ENCODE results near the gene SSR4. TPM values are rescaled to one million over a fixed set of nuclear protein-coding genes. Genes with fewer than 3 reads are reported as not detected.

Gene SSR4
- total RNA-seq, 1 donor from 2014 or later, result 183 TPM

DNA sequence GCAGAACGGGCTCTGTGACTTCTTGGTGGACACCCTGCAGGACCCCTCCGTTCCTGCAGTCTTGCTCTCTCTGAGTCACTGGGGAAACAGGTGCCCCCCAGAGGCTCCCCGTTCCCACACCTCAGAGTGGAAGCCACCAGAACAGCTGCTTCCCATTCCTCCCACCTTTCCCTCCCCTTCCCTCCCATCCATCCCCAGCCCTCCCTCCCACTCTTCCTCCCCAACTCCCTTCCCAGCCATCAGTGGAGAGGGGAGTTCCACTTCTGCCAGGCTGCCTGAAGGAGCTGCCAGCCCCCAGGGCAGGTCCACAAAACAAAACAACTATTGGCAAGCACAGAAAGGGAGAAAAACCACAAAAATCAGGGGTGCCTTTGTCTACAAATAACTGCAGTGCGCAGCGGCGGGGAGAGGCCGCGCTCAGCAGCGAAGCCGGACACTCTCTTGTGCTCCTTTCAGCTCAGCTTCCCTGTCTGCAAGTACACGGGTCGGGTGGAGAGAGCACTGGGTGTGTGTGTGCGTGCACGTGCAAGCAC, 8.1 kb downstream of the SSR4 start:
- peak overlapping the region; percentile 47 for H3K4me3 Mint-ChIP-seq

DNA sequence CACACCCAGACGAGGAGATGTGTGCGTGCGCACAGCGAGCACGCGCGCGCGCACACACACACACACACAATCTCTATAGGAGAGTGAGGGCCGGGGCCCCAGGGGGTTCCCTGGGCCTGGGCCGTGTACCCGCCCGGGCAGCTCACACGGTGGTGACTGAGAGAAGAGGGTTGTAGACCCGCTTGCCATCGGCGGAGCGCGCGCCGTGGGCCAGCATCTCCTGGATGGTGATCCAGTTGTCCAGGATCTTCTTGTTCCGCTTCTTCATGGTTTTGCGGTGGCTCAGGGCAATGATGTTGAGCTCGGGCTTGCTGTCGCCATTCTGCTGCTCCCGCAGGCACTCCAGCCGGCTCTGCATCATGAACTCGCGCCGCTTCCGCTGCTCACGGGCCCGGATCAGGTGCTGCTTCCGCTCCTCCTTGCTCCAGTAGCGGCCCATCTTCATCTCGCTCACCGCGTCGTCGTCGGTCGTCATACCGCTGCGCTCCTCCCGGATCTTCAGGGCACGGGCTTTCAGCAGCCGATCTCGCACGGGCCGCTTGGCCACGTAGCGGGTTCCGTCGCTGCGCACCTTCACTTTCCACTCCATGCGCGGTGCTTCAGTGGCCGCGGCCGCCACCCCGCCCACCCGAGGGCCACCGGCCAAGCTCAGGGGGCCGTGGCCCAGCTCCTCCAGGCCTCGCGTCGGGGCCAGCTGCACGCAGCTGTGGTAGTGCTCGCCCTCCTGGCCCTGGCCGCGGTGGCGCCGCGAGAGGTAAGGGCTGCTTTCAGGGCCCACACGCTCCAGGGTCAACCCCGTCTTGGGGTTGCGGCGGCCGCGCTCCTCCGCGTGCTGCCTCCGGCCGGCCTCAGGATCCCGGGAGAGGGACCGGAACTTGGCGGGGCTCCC, 9.0 kb downstream of the SSR4 start:
- H3K27ac Mint-ChIP-seq (ENCODE audit: unreplicated experiment), result no peak overlapping the region
- no peaks in the 10 kb centered on the region for H3K36me3 Mint-ChIP-seq (ENCODE audit: low read depth)
- no peak overlapping the region for H3K4me3 Mint-ChIP-seq
- no peaks in the 10 kb centered on the region for H3K9me3 Mint-ChIP-seq
- H3K4me1 Mint-ChIP-seq, result peaks cover 13% of the 10 kb centered on the region
- DNase-seq (ENCODE audit: low read depth, low spot score), result no peak
- H3K27me3 Mint-ChIP-seq (ENCODE audit: low read depth), result no peaks in the 10 kb centered on the region
- TF ChIP-seq, protein P1, sequence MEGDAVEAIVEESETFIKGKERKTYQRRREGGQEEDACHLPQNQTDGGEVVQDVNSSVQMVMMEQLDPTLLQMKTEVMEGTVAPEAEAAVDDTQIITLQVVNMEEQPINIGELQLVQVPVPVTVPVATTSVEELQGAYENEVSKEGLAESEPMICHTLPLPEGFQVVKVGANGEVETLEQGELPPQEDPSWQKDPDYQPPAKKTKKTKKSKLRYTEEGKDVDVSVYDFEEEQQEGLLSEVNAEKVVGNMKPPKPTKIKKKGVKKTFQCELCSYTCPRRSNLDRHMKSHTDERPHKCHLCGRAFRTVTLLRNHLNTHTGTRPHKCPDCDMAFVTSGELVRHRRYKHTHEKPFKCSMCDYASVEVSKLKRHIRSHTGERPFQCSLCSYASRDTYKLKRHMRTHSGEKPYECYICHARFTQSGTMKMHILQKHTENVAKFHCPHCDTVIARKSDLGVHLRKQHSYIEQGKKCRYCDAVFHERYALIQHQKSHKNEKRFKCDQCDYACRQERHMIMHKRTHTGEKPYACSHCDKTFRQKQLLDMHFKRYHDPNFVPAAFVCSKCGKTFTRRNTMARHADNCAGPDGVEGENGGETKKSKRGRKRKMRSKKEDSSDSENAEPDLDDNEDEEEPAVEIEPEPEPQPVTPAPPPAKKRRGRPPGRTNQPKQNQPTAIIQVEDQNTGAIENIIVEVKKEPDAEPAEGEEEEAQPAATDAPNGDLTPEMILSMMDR (conservative IDR thresholded peaks at IDR 0.05), result no peak

More for the DNA sequence above, 8.1 kb downstream of the SSR4 start:
- H3K36me3 Mint-ChIP-seq (ENCODE audit: low read depth), result no peaks in the 10 kb centered on the region
- peak overlapping the region; percentile 50 for H3K27ac Mint-ChIP-seq (ENCODE audit: unreplicated experiment)
- H3K9me3 Mint-ChIP-seq, result no peaks in the 10 kb centered on the region
- peaks cover 13% of the 10 kb centered on the region for H3K4me1 Mint-ChIP-seq
- H3K27me3 Mint-ChIP-seq (ENCODE audit: low read depth), result no peaks in the 10 kb centered on the region
- TF ChIP-seq, protein P1 (conservative IDR thresholded peaks at IDR 0.05), result no peak
- no peak for DNase-seq (ENCODE audit: low read depth, low spot score)

DNA sequence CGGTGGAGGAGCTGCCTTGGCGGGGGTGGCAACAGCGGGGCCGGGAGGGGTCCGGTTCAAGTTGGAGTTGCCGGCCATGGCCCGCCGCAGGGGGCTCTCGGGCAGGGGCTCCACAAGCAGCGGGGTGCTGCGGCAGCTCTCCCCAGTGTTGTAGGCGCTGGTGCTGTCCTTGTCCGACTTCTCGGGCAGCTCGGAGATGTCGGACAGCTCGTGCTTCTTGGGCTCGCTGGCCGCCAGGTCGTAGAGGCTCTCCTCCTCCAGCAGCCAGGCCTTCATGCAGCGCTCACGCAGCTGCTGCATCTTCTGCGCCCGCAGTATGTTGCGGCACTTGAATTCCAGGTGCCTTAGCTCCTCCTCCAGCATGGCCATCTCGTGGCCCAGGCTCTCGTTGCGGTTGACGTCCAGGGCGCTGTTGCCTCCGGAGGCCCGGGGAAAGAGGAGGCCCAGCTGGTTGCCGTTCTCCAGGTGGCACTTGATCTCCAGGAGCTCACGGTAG, 9.7 kb downstream of the SSR4 start:
- no peak overlapping the region for H3K27ac Mint-ChIP-seq (ENCODE audit: unreplicated experiment)
- H3K4me1 Mint-ChIP-seq, result peaks cover 13% of the 10 kb centered on the region
- no peak for DNase-seq (ENCODE audit: low read depth, low spot score)
- no peaks in the 10 kb centered on the region for H3K27me3 Mint-ChIP-seq (ENCODE audit: low read depth)
- no peak overlapping the region for H3K4me3 Mint-ChIP-seq
- H3K36me3 Mint-ChIP-seq (ENCODE audit: low read depth), result peaks cover 3% of the 10 kb centered on the region
- no peaks in the 10 kb centered on the region for H3K9me3 Mint-ChIP-seq
- TF ChIP-seq, protein P1 (conservative IDR thresholded peaks at IDR 0.05), result no peak

DNA sequence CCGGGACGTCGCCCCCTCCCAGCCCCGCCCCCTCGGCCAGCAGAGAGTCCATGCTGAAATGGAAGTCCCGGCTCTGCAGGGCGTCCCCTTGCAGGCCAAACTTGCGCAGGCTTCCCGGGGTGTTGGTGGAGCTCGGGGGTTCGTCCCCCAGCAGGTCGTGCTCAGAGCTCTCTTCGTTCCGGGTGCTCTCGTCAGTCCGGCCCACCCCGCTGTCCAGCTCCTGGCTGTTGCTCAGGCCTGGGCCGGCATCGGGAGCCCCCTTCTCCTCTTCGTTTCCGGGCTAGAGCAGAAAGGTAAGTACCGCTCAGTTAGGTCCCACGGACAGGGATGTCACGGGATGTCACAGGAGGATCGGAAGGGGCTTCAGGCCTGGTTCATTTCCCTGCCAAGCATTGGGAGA, 10.2 kb downstream of the SSR4 start:
- H3K9me3 Mint-ChIP-seq, result no peaks in the 10 kb centered on the region
- no peak for DNase-seq (ENCODE audit: low read depth, low spot score)
- H3K27ac Mint-ChIP-seq (ENCODE audit: unreplicated experiment), result no peak overlapping the region
- H3K4me1 Mint-ChIP-seq, result peaks cover 13% of the 10 kb centered on the region
- no peak overlapping the region for H3K4me3 Mint-ChIP-seq
- H3K36me3 Mint-ChIP-seq (ENCODE audit: low read depth), result peaks cover 3% of the 10 kb centered on the region
- H3K27me3 Mint-ChIP-seq (ENCODE audit: low read depth), result no peaks in the 10 kb centered on the region
- TF ChIP-seq, protein P1 (conservative IDR thresholded peaks at IDR 0.05), result no peak

DNA sequence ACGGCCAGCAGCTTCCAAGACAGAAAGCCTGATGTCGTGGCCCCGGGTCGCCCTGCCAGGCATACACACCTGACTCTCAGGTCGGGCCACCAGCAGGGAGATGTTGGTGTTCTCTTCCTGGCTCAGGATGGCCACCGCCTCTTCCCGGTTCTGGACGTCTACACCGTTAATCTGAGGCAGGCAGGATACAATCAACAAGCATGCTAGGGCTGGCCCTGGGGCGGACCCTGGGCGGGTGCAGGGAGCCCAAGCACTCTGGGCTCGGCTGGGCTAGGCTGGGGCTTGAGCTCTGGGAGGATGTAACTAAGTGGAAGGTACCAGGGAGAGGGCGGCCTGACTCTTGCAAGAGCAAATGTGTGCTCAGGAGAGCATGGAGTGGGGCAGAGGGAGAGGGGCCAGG, 11.0 kb downstream of the SSR4 start:
- Mint-ChIP-seq H3K36me3 (ENCODE audit: low read depth) (peaks cover 3% of the 10 kb centered on the region), H3K9me3 (no peaks in the 10 kb centered on the region), H3K27me3 (ENCODE audit: low read depth) (no peaks in the 10 kb centered on the region), H3K4me3 (no peak overlapping the region), H3K27ac (ENCODE audit: unreplicated experiment) (no peak overlapping the region), H3K4me1 (peaks cover 13% of the 10 kb centered on the region)
- TF ChIP-seq, protein P1 (conservative IDR thresholded peaks at IDR 0.05), result no peak
- no peak for DNase-seq (ENCODE audit: low read depth, low spot score)

Data from neural crest cell (in vitro differentiated cells).